Skeletal muscle tissue (tissue), 4 donors: ENCODE measurements around the gene ROR2. TPM values are rescaled to one million over a fixed set of nuclear protein-coding genes. Genes with fewer than 3 reads are reported as not detected.

ENCODE experiments used
- H3K27ac ChIP-seq: one replicate; pipeline ENCODE4 v1.7.0; 2013; ENCODE audit warnings: mild to moderate bottlenecking, low read depth, low read length, inconsistent platforms
- H3K27me3 ChIP-seq, 3 donors: one replicate each; pipeline ENCODE4 v1.7.0; 2013; ENCODE audit warnings: low read length in 3 of 3; ENCODE audit not compliant: control insufficient read depth in 3 of 3, insufficient read depth in 3 of 3
- H3K36me3 ChIP-seq, 3 donors: one replicate each; pipeline ENCODE4 v1.7.0; 2013; ENCODE audit warnings: low read length in 3 of 3; ENCODE audit not compliant: control insufficient read depth in 3 of 3, insufficient read depth in 3 of 3
- H3K4me1 ChIP-seq, 3 donors: one replicate each; pipeline ENCODE4 v1.7.0; 2013; ENCODE audit warnings: low read length in 3 of 3, mild to moderate bottlenecking in 3 of 3; ENCODE audit not compliant: control insufficient read depth in 3 of 3, insufficient read depth in 3 of 3
- H3K4me3 ChIP-seq, 3 donors: one replicate each; pipeline ENCODE4 v1.7.0; 2013; ENCODE audit warnings: low read length in 3 of 3
- H3K9ac ChIP-seq, 3 donors: one replicate each; pipeline ENCODE4 v1.7.0; 2013; ENCODE audit warnings: low read length in 3 of 3, mild to moderate bottlenecking in 3 of 3, moderate library complexity in 2 of 3, low read depth in 1 of 3
- H3K9me3 ChIP-seq, 3 donors: one replicate each; pipeline ENCODE4 v1.7.0; 2013; ENCODE audit warnings: low read length in 3 of 3; ENCODE audit not compliant: control insufficient read depth in 3 of 3
- total RNA-seq: library from RNA; depleted of rRNA; stranded (reverse); fragments of >200 nt; gene quantifications from one replicate; pipeline ENCODE4 v1.2.3, GENCODE V29; 2014
- donor health status: Osteomylitis.

Gene ROR2
- total RNA-seq, 1 donor from 2014 or later: 4.2 TPM

GRCh38 chr9:91733006-91733624, 216.9 kb downstream of the ROR2 start:
- H3K4me1 ChIP-seq: peaks cover 0 to 2% (median 0%) of the 10 kb centered on the region in 3 donors
- H3K27ac ChIP-seq: no peak overlapping the region
- H3K9ac ChIP-seq: no peak overlapping the region
- H3K4me3 ChIP-seq: no peak overlapping the region
- H3K27me3 ChIP-seq: peaks cover 0 to 4% (median 0%) of the 10 kb centered on the region in 3 donors
- no peaks in the 10 kb centered on the region for H3K36me3 ChIP-seq
- H3K9me3 ChIP-seq: no peaks in the 10 kb centered on the region

GRCh38 chr9:91732187-91733005, 217.6 kb downstream of the ROR2 start:
- H3K36me3 ChIP-seq: no peaks in the 10 kb centered on the region
- H3K27ac ChIP-seq: no peak overlapping the region
- peaks cover 0 to 2% (median 0%) of the 10 kb centered on the region in 3 donors for H3K4me1 ChIP-seq
- H3K4me3 ChIP-seq: no peak overlapping the region
- no peak overlapping the region for H3K9ac ChIP-seq
- H3K27me3 ChIP-seq: peaks cover 0 to 4% (median 0%) of the 10 kb centered on the region in 3 donors
- no peaks in the 10 kb centered on the region for H3K9me3 ChIP-seq

GRCh38 chr9:91730806-91731205, 219.2 kb downstream of the ROR2 start:
- H3K4me1 ChIP-seq: peaks cover 0 to 2% (median 0%) of the 10 kb centered on the region in 3 donors
- H3K27ac ChIP-seq: no peak overlapping the region
- H3K4me3 ChIP-seq: no peak overlapping the region
- H3K27me3 ChIP-seq: no peaks in the 10 kb centered on the region
- no peaks in the 10 kb centered on the region for H3K36me3 ChIP-seq
- H3K9ac ChIP-seq: no peak overlapping the region
- H3K9me3 ChIP-seq: no peaks in the 10 kb centered on the region

- no peaks in the 10 kb centered on the region for H3K9me3 ChIP-seq
- H3K9ac ChIP-seq: no peak overlapping the region
- no peaks in the 10 kb centered on the region for H3K36me3 ChIP-seq
- H3K4me1 ChIP-seq: peaks cover 0 to under 1% (median 0%) of the 10 kb centered on the region in 3 donors
- no peak overlapping the region for H3K4me3 ChIP-seq
- H3K27ac ChIP-seq: no peak overlapping the region
- no peaks in the 10 kb centered on the region for H3K27me3 ChIP-seq
Observed at GRCh38 chr9:91729558-91729842, 220.5 kb downstream of the ROR2 start.

GRCh38 chr9:91727972-91728371, 222.1 kb downstream of the ROR2 start:
- Histone ChIP-seq H3K9ac (no peak overlapping the region), H3K27ac (no peak overlapping the region), H3K9me3 (no peaks in the 10 kb centered on the region), H3K27me3 (peaks cover 0 to 2% (median 0%) of the 10 kb centered on the region in 3 donors), H3K4me1 (no peaks in the 10 kb centered on the region), H3K36me3 (no peaks in the 10 kb centered on the region), H3K4me3 (no peak overlapping the region)

- peaks cover 0 to 4% (median 0%) of the 10 kb centered on the region in 3 donors for H3K27me3 ChIP-seq
- H3K9me3 ChIP-seq: no peaks in the 10 kb centered on the region
- no peak overlapping the region for H3K9ac ChIP-seq
- no peak overlapping the region for H3K27ac ChIP-seq
- no peaks in the 10 kb centered on the region for H3K36me3 ChIP-seq
- H3K4me1 ChIP-seq: no peaks in the 10 kb centered on the region
- H3K4me3 ChIP-seq: no peak overlapping the region
Observed at GRCh38 chr9:91727316-91727861, 222.6 kb downstream of the ROR2 start.

- Histone ChIP-seq H3K27ac (no peak overlapping the region), H3K9ac (no peak overlapping the region), H3K4me1 (no peaks in the 10 kb centered on the region), H3K27me3 (peaks cover 0 to 7% (median 0%) of the 10 kb centered on the region in 3 donors), H3K36me3 (no peaks in the 10 kb centered on the region), H3K9me3 (no peaks in the 10 kb centered on the region), H3K4me3 (no peak overlapping the region)
Observed at GRCh38 chr9:91726406-91727100, 223.5 kb downstream of the ROR2 start.

GRCh38 chr9:91725651-91726050, 224.4 kb downstream of the ROR2 start:
- Histone ChIP-seq H3K4me1 (no peaks in the 10 kb centered on the region), H3K27ac (no peak overlapping the region), H3K9me3 (no peaks in the 10 kb centered on the region), H3K4me3 (no peak overlapping the region), H3K36me3 (no peaks in the 10 kb centered on the region), H3K9ac (no peak overlapping the region), H3K27me3 (peaks cover 0 to 10% (median 0%) of the 10 kb centered on the region in 3 donors)

- Histone ChIP-seq H3K9me3 (no peaks in the 10 kb centered on the region), H3K4me3 (no peak overlapping the region), H3K9ac (no peak overlapping the region), H3K27me3 (peaks cover 0 to 11% (median 0%) of the 10 kb centered on the region in 3 donors), H3K27ac (no peak overlapping the region), H3K36me3 (no peaks in the 10 kb centered on the region), H3K4me1 (no peaks in the 10 kb centered on the region)
Observed at GRCh38 chr9:91724609-91725505, 225.2 kb downstream of the ROR2 start.
